Measurements from ENCODE around the gene HOXB5. TPM values are rescaled to one million over a fixed set of nuclear protein-coding genes. Genes with fewer than 3 reads are reported as not detected.

The HOXB5 gene
- total RNA-seq, 1 donor from 2014 or later, result 0.13 TPM

GRCh38 chr17:48596000-48596734 is 2.6 kb upstream of the HOXB5 start:
- intact Hi-C loops (cut with DNase I), result loop anchor here (10.0 kb wide), 1 partner anchor 251 kb away; no protein-coding TSS in a partner anchor
- DNase-seq, result no peak
- ATAC-seq (ENCODE audit: poor library complexity), result no peak

GRCh38 chr17:48595278-48595999 is 1.9 kb upstream of the HOXB5 start:
- DNase-seq, result no peak

GRCh38 chr17:48594538-48595277 is 1.1 kb upstream of the HOXB5 start:
- ATAC-seq (ENCODE audit: poor library complexity), result no peak

More at GRCh38 chr17:48595278-48595999, 1.9 kb upstream of the HOXB5 start:
- intact Hi-C loops (cut with DNase I), result loop anchor here (10.0 kb wide), 1 partner anchor 251 kb away; no protein-coding TSS in a partner anchor
- no peak for ATAC-seq (ENCODE audit: poor library complexity)

GRCh38 chr17:48593840-48594537 is 410 bp upstream of the HOXB5 start:
- DNase-seq (peak; percentile 86), ATAC-seq (ENCODE audit: poor library complexity) (peak; percentile 62)
- intact Hi-C loops (cut with DNase I), result loop anchor here (10.0 kb wide), 1 partner anchor 249 kb away; no protein-coding TSS in a partner anchor

More at GRCh38 chr17:48594538-48595277, 1.1 kb upstream of the HOXB5 start:
- no peak for DNase-seq
- intact Hi-C loops (cut with DNase I), result loop anchor here (10.0 kb wide), 1 partner anchor 250 kb away; no protein-coding TSS in a partner anchor

- DNase-seq, result no peak
- intact Hi-C loops (cut with DNase I), result loop anchor here (10.0 kb wide), 1 partner anchor 248 kb away; no protein-coding TSS in a partner anchor
- no peak for ATAC-seq (ENCODE audit: poor library complexity)
Measured at GRCh38 chr17:48592577-48592976, 1.0 kb downstream of the HOXB5 start.

GRCh38 chr17:48592057-48592514 is 1.5 kb downstream of the HOXB5 start:
- no peak for ATAC-seq (ENCODE audit: poor library complexity)
- intact Hi-C loops (cut with DNase I), result loop anchor here (10.0 kb wide), 1 partner anchor 247 kb away; no protein-coding TSS in a partner anchor
- DNase-seq, result no peak

GRCh38 chr17:48591255-48592056 is 2.1 kb downstream of the HOXB5 start:
- DNase-seq (no peak), ATAC-seq (ENCODE audit: poor library complexity) (no peak)
- intact Hi-C loops (cut with DNase I), result loop anchor here (10.0 kb wide), 1 partner anchor 247 kb away; no protein-coding TSS in a partner anchor

- ATAC-seq (ENCODE audit: poor library complexity) (no peak), DNase-seq (no peak)
- intact Hi-C loops (cut with DNase I), result loop anchor here (10.0 kb wide), 1 partner anchor 246 kb away; no protein-coding TSS in a partner anchor
Measured at GRCh38 chr17:48590607-48591161, 2.9 kb downstream of the HOXB5 start.

GRCh38 chr17:48589831-48590606 is 3.6 kb downstream of the HOXB5 start, which contains the start of gene HOXB3:
HOXB3 (minus strand) TSS chr17:48590241; CDS start chr17:48552474, 37,767 bp downstream.
- ATAC-seq (ENCODE audit: poor library complexity), result no peak
- intact Hi-C loops (cut with DNase I), result loop anchor here (10.0 kb wide), 1 partner anchor 245 kb away; no protein-coding TSS in a partner anchor
- DNase-seq, result no peak

GRCh38 chr17:48589060-48589830 is 4.3 kb downstream of the HOXB5 start:
- no peak for ATAC-seq (ENCODE audit: poor library complexity)
- intact Hi-C loops (cut with DNase I), result no loop called here
- no peak for DNase-seq

- DNase-seq, result no peak
- intact Hi-C loops (cut with DNase I), result no loop called here
- ATAC-seq (ENCODE audit: poor library complexity), result no peak
Measured at GRCh38 chr17:48588528-48588927, 5.1 kb downstream of the HOXB5 start.

- no peak for DNase-seq
- ATAC-seq (ENCODE audit: poor library complexity), result no peak
- intact Hi-C loops (cut with DNase I), result no loop called here
Measured at GRCh38 chr17:48588074-48588415, 5.5 kb downstream of the HOXB5 start.

GRCh38 chr17:48587276-48588073 is 6.1 kb downstream of the HOXB5 start:
- no peak for DNase-seq
- ATAC-seq (ENCODE audit: poor library complexity), result no peak
- intact Hi-C loops (cut with DNase I), result no loop called here

- no peak for ATAC-seq (ENCODE audit: poor library complexity)
- DNase-seq, result no peak
- intact Hi-C loops (cut with DNase I), result no loop called here
Measured at GRCh38 chr17:48586355-48587258, 7.0 kb downstream of the HOXB5 start.

All from Right ventricle myocardium superior (tissue), 1 donor.